PFSK-1 (cell line): ENCODE measurements around the gene ANAPC2.

Source experiments
- FOXP2 ChIP-seq: optimal IDR thresholded peaks from 2 replicates; pipeline ENCODE3; 2011; ENCODE audit warnings: borderline replicate concordance, control low read depth, inconsistent platforms; ENCODE audit not compliant: insufficient read depth; ENCODE audit errors: extremely low read length, extremely low read depth
- POLR2AphosphoS5 ChIP-seq: IDR thresholded peaks from 2 replicates; pipeline ENCODE4 v1.6.1; 2012; ENCODE audit warnings: low read depth, mild to moderate bottlenecking, control low read depth, low read length, moderate library complexity
- REST ChIP-seq, 2 experiments: IDR thresholded peaks; 2 replicates each; pipeline versions ENCODE4 v1.6.1 to v1.8.0; 2011 to 2012; ENCODE audit warnings: low read depth in 2 of 2, low read length in 2 of 2, control low read depth in 1 of 2, inconsistent platforms in 1 of 2, mild to moderate bottlenecking in 1 of 2, moderate library complexity in 1 of 2; ENCODE audit not compliant: insufficient read depth in 1 of 2
- SIN3A ChIP-seq: IDR thresholded peaks from 2 replicates; pipeline ENCODE4 v1.6.1; 2012; ENCODE audit warnings: mild to moderate bottlenecking, low read length, moderate library complexity, borderline replicate concordance; ENCODE audit not compliant: insufficient read depth
- TAF1 ChIP-seq: IDR thresholded peaks from 2 replicates; pipeline ENCODE4 v1.6.1; 2012; ENCODE audit warnings: low read length, control low read depth, borderline replicate concordance; ENCODE audit not compliant: insufficient read depth

ANAPC2 gene

GRCh38 chr9:137127301-137128157 lies 60.8 kb downstream of the ANAPC2 start:
- TF ChIP-seq SIN3A (no peak), TAF1 (no peak; the same call in 1 of the 2 replicates), POLR2AphosphoS5 (no peak), REST (IDR thresholded peaks at IDR 0.05; ENCODE audit: insufficient read depth in 1 of 2, low read depth in 2 of 2, low read length in 2 of 2) (no peak), FOXP2 (no peak)

- TF ChIP-seq FOXP2 (no peak), TAF1 (no peak), REST (IDR thresholded peaks at IDR 0.05; ENCODE audit: insufficient read depth in 1 of 2, low read depth in 2 of 2, low read length in 2 of 2) (no peak), POLR2AphosphoS5 (no peak), SIN3A (no peak)
Measured at GRCh38 chr9:137126786-137127185, 61.6 kb downstream of the ANAPC2 start.
